T-helper 1 cell treated with Interleukin-12 subunit alpha and Interleukin-12 subunit beta and Interleukin-4 antibody, amounts not matched to agents 30 ng/mL and 1 ng/mL, for 36 hours (primary cell): Measurements from ENCODE around the gene SPATA31A7. TPM values are rescaled to one million over a fixed set of nuclear protein-coding genes. Genes with fewer than 3 reads are reported as not detected.
"Not testable (repeated sequence)": the region's sequence is repeated elsewhere in the genome, so short reads cannot be mapped to it uniquely, and the experiment has no call there.

Experiments
- intact Hi-C: fragments of 100-400 bp; cut with micrococcal nuclease; formaldehyde crosslinking; loops from one replicate; pipeline ENCODE4 v1.15.1; 2024
- total RNA-seq: library from RNA; stranded (reverse); gene quantifications from 2 replicates; pipeline ENCODE4 v1.2.3, GENCODE V29; 2022

The SPATA31A7 gene
- total RNA-seq = not detected in 2 replicates

GRCh38 chr9:61189736-61190135 lies at the start of gene SPATA31A7:
SPATA31A7 (plus strand) TSS chr9:61190036; CDS start chr9:61190065, 29 bp downstream.
- intact Hi-C loops = not testable (repeated sequence)

- intact Hi-C loops = not testable (repeated sequence)
Measured at GRCh38 chr9:61226438-61226837, 36.6 kb downstream of the SPATA31A7 start.
